H1 (cell line): ENCODE results near the gene CDK7. TPM values are rescaled to one million over a fixed set of nuclear protein-coding genes. Genes with fewer than 3 reads are reported as not detected.
A peak's percentile ranks its signal among the peaks of the same experiment; 100 is the strongest.

Experiments used
- CTCF ChIA-PET: fragments of 300-600 bp; sonication (Branson Sonifier 250); formaldehyde crosslinking; loops from one replicate; lab custom pipeline; 2021; ENCODE audit not compliant: partially characterized antibody; lab: Charles Lee
- POLR2A ChIA-PET: fragments of 300-600 bp; sonication (Branson Sonifier 250); formaldehyde crosslinking; loops from one replicate; lab custom pipeline; 2021; ENCODE audit warnings: inconsistent platforms; ENCODE audit not compliant: partially characterized antibody; lab: Charles Lee
- DNase-seq, 2 experiments: peaks; one replicate each; pipeline versions ENCODE4 v3.0.0 to v3.0.0-alpha.2; 2010 to 2022; ENCODE audit warnings: low spot score in 2 of 2, low read depth in 1 of 2, mixed read lengths in 1 of 2
- FAIRE-seq: peaks from 2 replicates; lab custom pipeline; 2011; peaks lifted over from hg19 to GRCh38; lab: Jason Lieb, UNC
- H2AFZ ChIP-seq: 2 replicates; pipeline ENCODE4 v1.8.1; 2012; ENCODE audit warnings: low read length, inconsistent platforms
- H2AK5ac ChIP-seq: 2 replicates; pipeline ENCODE4 v1.6.1; 2013; ENCODE audit warnings: low read depth, low read length
- H2BK120ac ChIP-seq: replicated peaks from 2 replicates; pipeline ENCODE3; 2013; ENCODE audit warnings: low read depth, low read length, inconsistent platforms
- H2BK12ac ChIP-seq: 2 replicates; pipeline ENCODE4 v1.6.1; 2013; ENCODE audit warnings: low read depth, low read length
- H2BK15ac ChIP-seq: 2 replicates; pipeline ENCODE4 v1.6.1; 2013; ENCODE audit warnings: low read length
- H2BK20ac ChIP-seq: 2 replicates; pipeline ENCODE4 v1.6.1; 2013; ENCODE audit warnings: low read length
- H2BK5ac ChIP-seq: 2 replicates; pipeline ENCODE4 v1.6.1; 2013; ENCODE audit warnings: low read depth, low read length
- H3K14ac ChIP-seq: 2 replicates; pipeline ENCODE4 v1.6.1; 2013; ENCODE audit warnings: inconsistent platforms; ENCODE audit not compliant: insufficient read length
- H3K18ac ChIP-seq: 2 replicates; pipeline ENCODE4 v1.6.1; 2013; ENCODE audit warnings: low read length; ENCODE audit errors: extremely low read depth
- H3K23ac ChIP-seq: 2 replicates; pipeline ENCODE4 v1.6.1; 2013; ENCODE audit warnings: inconsistent platforms; ENCODE audit not compliant: insufficient read length
- H3K23me2 ChIP-seq: 2 replicates; pipeline ENCODE4 v1.6.1; 2013; ENCODE audit warnings: low read depth, low read length
- H3K27ac ChIP-seq: 2 replicates; pipeline ENCODE4 v1.6.1; 2011; ENCODE audit warnings: low read depth, low read length, inconsistent platforms
- H3K27me3 ChIP-seq, 4 experiments: replicated peaks in 1 of 4; 1 replicate in 1 of 4; 2 replicates in 3 of 4; pipeline versions ENCODE4 v1.6.1 to v1.8.1; 2011 to 2013; ENCODE audit warnings: low read length in 3 of 4, mild to moderate bottlenecking in 3 of 4, inconsistent platforms in 2 of 4, mixed read lengths in 2 of 4, moderate library complexity in 1 of 4; ENCODE audit not compliant: control insufficient read depth in 3 of 4, insufficient read depth in 3 of 4; ENCODE audit errors: extremely low read depth in 1 of 4
- H3K36me3 ChIP-seq, 4 experiments: 2 replicates each; pipeline versions ENCODE4 v1.6.1 to v1.8.1; 2011 to 2013; ENCODE audit warnings: mild to moderate bottlenecking in 4 of 4, low read length in 3 of 4, moderate library complexity in 2 of 4, control low read depth in 1 of 4, inconsistent platforms in 1 of 4; ENCODE audit not compliant: insufficient read depth in 4 of 4, control insufficient read depth in 2 of 4
- H3K4ac ChIP-seq: replicated peaks from 2 replicates; pipeline ENCODE3; 2013; ENCODE audit warnings: low read length, low read depth, mixed read lengths, inconsistent platforms; ENCODE audit not compliant: insufficient read length
- H3K4me1 ChIP-seq, 4 experiments: replicated peaks in 1 of 4; 1 replicate in 1 of 4; 2 replicates in 3 of 4; pipeline versions ENCODE4 v1.6.1 to v1.8.1; 2011 to 2013; ENCODE audit warnings: low read length in 3 of 4, inconsistent platforms in 2 of 4, mixed read lengths in 1 of 4; ENCODE audit not compliant: insufficient read depth in 4 of 4, control insufficient read depth in 3 of 4
- H3K4me2 ChIP-seq, 2 experiments: 2 replicates each; pipeline versions ENCODE4 v1.6.1 to v1.8.1; 2011 to 2013; ENCODE audit warnings: low read depth in 2 of 2, low read length in 2 of 2, control low read depth in 1 of 2, inconsistent platforms in 1 of 2, mild to moderate bottlenecking in 1 of 2; ENCODE audit not compliant: insufficient read depth in 1 of 2
- H3K4me3 ChIP-seq, 4 experiments: fragments of 200-600, 300-600 bp in 1 of 4; sonication (generic), shearing (Covaris generic), sonication (Bioruptor Twin) in 1 of 4; 2 replicates each; pipeline versions ENCODE4 v1.5.1 to v1.8.1; 2011 to 2016; ENCODE audit warnings: low read length in 4 of 4, low read depth in 3 of 4, control low read depth in 2 of 4, inconsistent platforms in 2 of 4, mild to moderate bottlenecking in 2 of 4, mixed read lengths in 1 of 4, moderate library complexity in 1 of 4; ENCODE audit not compliant: insufficient read depth in 2 of 4; ENCODE audit errors: extremely low read depth in 1 of 4
- H3K56ac ChIP-seq: replicated peaks from 2 replicates; pipeline ENCODE3; 2013; ENCODE audit warnings: low read depth, mild to moderate bottlenecking, mixed read lengths, low read length, inconsistent platforms; ENCODE audit not compliant: insufficient read length
- H3K79me1 ChIP-seq: 2 replicates; pipeline ENCODE4 v1.6.1; 2013; ENCODE audit warnings: low read depth, low read length, control low read depth
- H3K79me2 ChIP-seq, 2 experiments: 2 replicates each; pipeline versions ENCODE4 v1.6.1 to v1.8.1; 2012 to 2013; ENCODE audit warnings: low read length in 2 of 2, mild to moderate bottlenecking in 2 of 2, inconsistent platforms in 1 of 2; ENCODE audit not compliant: insufficient read depth in 2 of 2, control insufficient read depth in 1 of 2
- H3K9ac ChIP-seq, 4 experiments: replicated peaks in 1 of 4; 1 replicate in 1 of 4; 2 replicates in 3 of 4; pipeline versions ENCODE4 v1.6.1 to v1.8.1; 2011 to 2013; ENCODE audit warnings: low read depth in 3 of 4, low read length in 3 of 4, control low read depth in 2 of 4, mild to moderate bottlenecking in 2 of 4, moderate library complexity in 2 of 4, inconsistent platforms in 1 of 4; ENCODE audit errors: extremely low read depth in 1 of 4
- H3K9me3 ChIP-seq, 2 experiments: 2 replicates each; pipeline versions ENCODE4 v1.6.1 to v1.8.1; 2012 to 2013; ENCODE audit warnings: mild to moderate bottlenecking in 2 of 2, moderate library complexity in 2 of 2, control low read depth in 1 of 2, inconsistent platforms in 1 of 2, low read depth in 1 of 2, low read length in 1 of 2, mixed read lengths in 1 of 2; ENCODE audit not compliant: insufficient read depth in 2 of 2
- H4K20me1 ChIP-seq, 2 experiments: replicated peaks in 1 of 2; 2 replicates each; pipeline versions ENCODE3 to v1.8.1; 2011 to 2013; ENCODE audit warnings: inconsistent platforms in 2 of 2, low read length in 2 of 2, mild to moderate bottlenecking in 1 of 2; ENCODE audit not compliant: insufficient read depth in 2 of 2, control insufficient read depth in 1 of 2
- H4K5ac ChIP-seq: 2 replicates; pipeline ENCODE4 v1.6.1; 2013; ENCODE audit warnings: low read length, low read depth, mixed read lengths, inconsistent platforms; ENCODE audit not compliant: insufficient read length
- H4K8ac ChIP-seq: 2 replicates; pipeline ENCODE4 v1.8.0; 2013; ENCODE audit warnings: mild to moderate bottlenecking, moderate library complexity, low read length, inconsistent platforms; ENCODE audit not compliant: insufficient read depth; ENCODE audit errors: extremely low read depth
- H4K91ac ChIP-seq: replicated peaks from 2 replicates; pipeline ENCODE3; 2013; ENCODE audit warnings: low read length, mixed read lengths, inconsistent platforms; ENCODE audit not compliant: insufficient read length
- CBX5 ChIP-seq: fragments of 300-800, 300-1000 bp; sonication (generic); IDR thresholded peaks from 2 replicates; pipeline ENCODE4 v1.7.1; 2016; ENCODE audit warnings: antibody characterized with exemption, low read length, low read depth
- JUND ChIP-seq: IDR thresholded peaks from 2 replicates; pipeline ENCODE4 v1.6.1; 2011; ENCODE audit warnings: mild to moderate bottlenecking, improper control_type of control experiment, low read length
- RBBP5 ChIP-seq: IDR thresholded peaks from 2 replicates; pipeline ENCODE4 v1.7.1; 2012; ENCODE audit warnings: low read depth, mild to moderate bottlenecking, inconsistent platforms, low read length, moderate library complexity, borderline replicate concordance
- SIX5 ChIP-seq: IDR thresholded peaks from 2 replicates; pipeline ENCODE4 v1.6.1; 2011; ENCODE audit warnings: mild to moderate bottlenecking, low read depth, low read length
- WGBS, 2 experiments: shearing (Covaris generic) in 1 of 2; methylation state at CpG; one replicate each; pipeline versions ENCODE4 v1.1.6 to v1.1.7; 2013 to 2015; ENCODE audit warnings: low lambda C conversion rate in 2 of 2, mixed read lengths in 2 of 2, inconsistent platforms in 1 of 2, low coverage in 1 of 2, missing lambda C conversion rate in 1 of 2; ENCODE audit not compliant: insufficient replicate concordance in 2 of 2, insufficient coverage in 1 of 2, insufficient read length in 1 of 2; ENCODE audit errors: extremely low coverage in 1 of 2, missing lambda C conversion rate in 1 of 2; 5-methylcytosine and 5-hydroxymethylcytosine counted together
- polyA plus RNA-seq, 7 experiments: library from polyadenylated mRNA; depleted of rRNA in 3 of 7; stranded (reverse) in 5 of 7; unstranded in 2 of 7; fragments of >200 nt in 5 of 7; fragments of 200-250 nt in 2 of 7; gene quantifications; 1 replicate in 5 of 7; 2 replicates in 1 of 7; 4 replicates in 1 of 7; pipeline versions ENCODE4 v1.2.1 to v1.2.3, GENCODE V29; 2011 to 2013; ENCODE audit warnings: missing spikeins in 2 of 7, mixed read lengths in 2 of 7
- total RNA-seq: library from RNA; stranded (reverse); fragmentation: NEBNext Ultra II Directional; extraction: Animal tissue kit (Norgen Biotek cat#: 25700); gene quantifications from 2 replicates; pipeline ENCODE4 v1.2.1, GENCODE V29; 2021

CDK7 gene
- total and polyA plus RNA-seq, 2 of the 8 experiments (the other 6 are each of a cell fraction or from before 2014, with no cell fraction given), result 39.9 to 63.4 TPM

DNA sequence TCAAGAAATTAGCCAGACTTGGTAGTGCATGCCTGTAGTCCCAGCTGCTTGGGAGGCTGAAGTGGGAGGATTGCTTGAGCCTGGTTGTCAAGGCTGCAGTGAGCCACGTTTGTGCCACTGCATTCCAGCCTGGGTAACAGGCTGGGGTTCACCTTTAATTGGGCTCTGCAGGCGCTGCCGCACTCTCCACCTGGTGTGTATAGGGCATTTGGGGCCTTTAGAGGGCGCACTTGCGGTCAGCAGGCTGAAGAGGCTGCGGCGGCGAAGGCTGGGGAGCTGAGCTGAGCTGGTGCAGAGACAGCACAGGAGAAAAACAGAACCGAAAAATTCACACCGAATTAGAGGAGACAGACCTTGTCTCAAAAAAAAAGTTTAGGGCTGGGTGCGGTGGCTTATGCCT is 31.2 kb downstream of the CDK7 start:
- H3K27me3 ChIP-seq, result no peaks in the 10 kb centered on the region
- H2BK20ac ChIP-seq, result no peak overlapping the region
- H3K4me2 ChIP-seq, result no peak overlapping the region
- H2BK120ac ChIP-seq, result no peak overlapping the region
- no peak overlapping the region for H3K56ac ChIP-seq
- CTCF ChIA-PET, result interaction anchor here (0.7 to 4.7 kb wide), 30 partner anchors 8 to 159 kb away, joined by 3 to 28 read pairs (median 4); partner anchors contain the start of genes AK6, CENPH, RAD17 and TAF9
- no peak overlapping the region for H4K8ac ChIP-seq
- H2AFZ ChIP-seq, result no peak overlapping the region
- H3K9me3 ChIP-seq, result no peaks in the 10 kb centered on the region
- no peak overlapping the region for H4K5ac ChIP-seq
- no peak overlapping the region for H3K18ac ChIP-seq
- no peak overlapping the region for H2BK5ac ChIP-seq
- H3K79me1 ChIP-seq, result no peaks in the 10 kb centered on the region; the same call in 1 of the 2 replicates
- no peaks in the 10 kb centered on the region for H4K20me1 ChIP-seq
- H2BK12ac ChIP-seq, result no peak overlapping the region
- POLR2A ChIA-PET, result no interaction called here
- no peak overlapping the region for H2AK5ac ChIP-seq
- peak; percentile 49 to 85 for DNase-seq
- H3K23ac ChIP-seq, result no peak overlapping the region
- H3K23me2 ChIP-seq, result peaks cover 2% of the 10 kb centered on the region; the same call in 1 of the 2 replicates
- no peak overlapping the region for H3K14ac ChIP-seq
- no peak overlapping the region for H3K9ac ChIP-seq
- no peak overlapping the region for H3K4me3 ChIP-seq
- whole genome bisulfite sequencing, 2 experiments, result 62% methylated on average over 11 of the region's 11 CpGs; no CpG with 5 or more reads in 1 of the 2 experiments
- no peaks in the 10 kb centered on the region for H3K79me2 ChIP-seq
- peaks cover 7 to 55% (median 35%) of the 10 kb centered on the region in 4 experiments for H3K36me3 ChIP-seq
- H3K27ac ChIP-seq, result no peak overlapping the region
- FAIRE-seq, result peak; percentile 81
- H3K4ac ChIP-seq, result no peak overlapping the region
- H4K91ac ChIP-seq, result no peak overlapping the region
- H3K4me1 ChIP-seq, result no peaks in the 10 kb centered on the region
- H2BK15ac ChIP-seq, result no peak overlapping the region
- TF ChIP-seq RBBP5 (no peak), SIX5 (no peak), JUND (no peak), CBX5 (no peak)
